Measurements from ENCODE around the gene ATP8A2. TPM values are rescaled to one million over a fixed set of nuclear protein-coding genes. Genes with fewer than 3 reads are reported as not detected.
"Not testable (repeated sequence)": the region's sequence is repeated elsewhere in the genome, so short reads cannot be mapped to it uniquely, and the experiment has no call there.

ATP8A2 gene
- polyA plus RNA-seq, 3 donors, result 0.10 to 0.14 (median 0.11) TPM

- H3K27ac ChIP-seq (ENCODE audit: low read depth, low read length), result no peak overlapping the region
- 68 to 81% (median 81%) methylated on average over 4 of the region's 4 CpGs for WGBS, 3 donors
These were observed 407.1 kb downstream of the ATP8A2 start for GRCh38 chr13:25778808-25779305.

- WGBS, 3 donors, result 83 to 100% (median 90%) methylated on average over 2 of the region's 2 CpGs
- H3K27ac ChIP-seq (ENCODE audit: low read depth, low read length), result no peak overlapping the region
These were observed 411.3 kb downstream of the ATP8A2 start for GRCh38 chr13:25783076-25783475.

GRCh38 chr13:25783601-25784024 lies 411.8 kb downstream of the ATP8A2 start:
- 26 to 71% (median 63%) methylated on average over 5 of the region's 5 CpGs for WGBS, 3 donors

DNA sequence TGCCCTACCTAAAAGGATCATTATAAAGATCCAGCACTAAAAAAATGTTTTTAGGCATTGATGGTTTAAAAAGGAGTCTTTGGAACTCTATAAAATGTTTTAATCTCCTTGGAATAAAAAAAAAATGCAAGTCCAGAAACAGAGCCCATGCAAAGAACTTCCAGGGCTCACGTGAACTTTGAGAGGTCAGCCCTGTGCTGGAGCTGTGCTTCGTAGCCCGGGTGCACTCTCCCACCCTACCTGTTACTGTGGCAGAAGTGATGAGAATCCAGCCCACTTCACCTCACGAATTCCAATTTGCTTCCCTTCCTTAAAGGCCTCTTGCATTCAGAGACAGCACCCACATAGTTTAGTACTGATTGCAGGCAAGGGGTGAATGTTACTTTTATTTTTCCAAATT lies 412.3 kb downstream of the ATP8A2 start:
- H3K27ac ChIP-seq (ENCODE audit: low read depth, low read length), result no peak overlapping the region
- WGBS, 3 donors, result 66 to 78% (median 68%) methylated on average over 4 of the region's 4 CpGs

More at GRCh38 chr13:25783601-25784024, 411.8 kb downstream of the ATP8A2 start:
- H3K27ac ChIP-seq (ENCODE audit: low read depth, low read length), result no peak overlapping the region

GRCh38 chr13:25790137-25790536 lies 418.4 kb downstream of the ATP8A2 start:
- WGBS, 3 donors, result 93 to 100% (median 100%) methylated on average over 1 of the region's 1 CpG

GRCh38 chr13:25795277-25795676 lies 423.5 kb downstream of the ATP8A2 start:
- 85 to 90% (median 85%) methylated on average over 1 of the region's 1 CpG for WGBS, 3 donors
- no peak overlapping the region for H3K27ac ChIP-seq (ENCODE audit: low read depth, low read length)

More at GRCh38 chr13:25790137-25790536, 418.4 kb downstream of the ATP8A2 start:
- not testable (repeated sequence) for H3K27ac ChIP-seq (ENCODE audit: low read depth, low read length)

- 81 to 92% (median 89%) methylated on average over 1 of the region's 1 CpG for WGBS, 3 donors
- no peak overlapping the region for H3K27ac ChIP-seq (ENCODE audit: low read depth, low read length)
These were observed 424.7 kb downstream of the ATP8A2 start for GRCh38 chr13:25796474-25796873.

DNA sequence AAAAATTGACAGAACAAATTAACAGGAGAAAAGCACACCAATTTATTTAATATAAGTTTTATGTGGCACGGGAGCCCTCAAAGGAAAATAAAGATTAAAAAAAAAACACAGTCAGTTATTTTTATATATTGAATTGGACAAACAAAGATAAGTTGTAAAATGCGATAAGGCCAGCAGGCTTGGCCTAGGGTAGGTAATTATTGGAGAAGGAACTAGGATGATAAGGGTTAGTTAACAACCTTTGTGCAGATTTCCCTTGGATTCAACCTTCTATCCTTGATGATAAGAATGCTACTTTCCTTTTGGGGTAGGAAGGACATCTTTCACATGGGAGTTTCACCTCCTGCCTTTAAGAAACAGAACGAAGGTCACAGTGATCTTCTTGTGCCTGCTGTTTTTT lies 427.2 kb downstream of the ATP8A2 start:
- 45 to 85% (median 83%) methylated on average over 3 of the region's 3 CpGs for WGBS, 3 donors
- H3K27ac ChIP-seq (ENCODE audit: low read depth, low read length), result no peak overlapping the region

DNA sequence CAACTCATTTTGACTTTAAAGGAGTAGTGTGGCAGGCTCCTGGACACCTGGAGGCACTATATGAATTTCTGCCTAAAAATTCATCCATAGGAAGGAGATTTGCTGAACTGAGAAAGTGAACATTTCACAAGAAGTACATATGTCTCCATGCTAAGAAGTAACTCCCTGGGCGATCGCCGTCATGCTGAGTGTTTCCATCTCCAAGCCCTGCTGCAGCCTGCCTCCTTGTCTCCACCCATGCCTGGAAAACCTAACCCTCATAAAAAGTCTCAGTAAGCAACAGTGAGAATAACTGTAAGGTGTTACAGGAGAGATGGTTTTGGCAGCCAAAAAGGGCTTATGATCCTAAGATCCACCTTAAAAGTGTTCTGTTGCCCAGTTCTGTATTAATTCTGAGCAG lies 428.7 kb downstream of the ATP8A2 start:
- WGBS, 3 donors, result 71 to 87% (median 80%) methylated on average over 3 of the region's 3 CpGs
- H3K27ac ChIP-seq (ENCODE audit: low read depth, low read length), result no peak overlapping the region

DNA sequence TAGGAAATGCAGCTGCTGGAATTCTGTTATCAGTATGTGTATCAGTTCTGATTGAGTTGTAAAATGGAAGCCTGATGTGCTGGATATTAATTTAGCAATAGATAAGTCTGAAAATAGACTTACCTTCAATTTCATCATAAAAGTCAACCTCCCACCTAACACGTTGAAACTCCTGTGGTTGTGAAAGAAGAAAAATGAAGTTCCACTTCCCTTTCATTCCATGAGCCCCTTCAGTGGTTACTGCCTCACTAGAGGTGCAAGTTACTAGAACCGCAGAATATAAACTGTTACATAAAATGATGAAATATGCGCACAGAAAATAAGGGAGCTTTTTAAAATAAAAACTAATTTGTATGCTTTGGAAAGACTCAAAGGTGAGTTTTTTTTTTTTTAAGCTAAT lies 430.8 kb downstream of the ATP8A2 start:
- 56 to 66% (median 62%) methylated on average over 3 of the region's 3 CpGs for WGBS, 3 donors
- H3K27ac ChIP-seq (ENCODE audit: low read depth, low read length), result no peak overlapping the region

DNA sequence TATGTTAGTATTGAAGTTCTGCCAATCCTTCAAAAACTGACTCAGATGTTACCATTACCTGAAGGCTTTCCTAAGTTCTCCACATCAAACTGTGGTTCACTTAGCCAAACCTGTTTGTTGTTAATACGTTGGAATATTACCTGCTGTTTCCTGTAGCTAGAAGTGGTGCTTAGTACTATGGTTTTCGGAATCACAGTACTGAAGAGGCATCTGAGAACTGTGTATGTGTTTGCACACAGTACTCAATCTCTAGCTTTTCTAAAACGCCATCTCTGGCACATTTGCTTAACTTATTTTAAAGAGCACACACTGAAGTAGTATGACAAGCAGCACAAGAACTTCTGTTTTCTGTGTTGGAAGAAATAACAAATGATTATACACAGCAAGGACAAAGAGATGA lies 431.9 kb downstream of the ATP8A2 start:
- no peak overlapping the region for H3K27ac ChIP-seq (ENCODE audit: low read depth, low read length)
- 58 to 75% (median 74%) methylated on average over 3 of the region's 3 CpGs for WGBS, 3 donors

DNA sequence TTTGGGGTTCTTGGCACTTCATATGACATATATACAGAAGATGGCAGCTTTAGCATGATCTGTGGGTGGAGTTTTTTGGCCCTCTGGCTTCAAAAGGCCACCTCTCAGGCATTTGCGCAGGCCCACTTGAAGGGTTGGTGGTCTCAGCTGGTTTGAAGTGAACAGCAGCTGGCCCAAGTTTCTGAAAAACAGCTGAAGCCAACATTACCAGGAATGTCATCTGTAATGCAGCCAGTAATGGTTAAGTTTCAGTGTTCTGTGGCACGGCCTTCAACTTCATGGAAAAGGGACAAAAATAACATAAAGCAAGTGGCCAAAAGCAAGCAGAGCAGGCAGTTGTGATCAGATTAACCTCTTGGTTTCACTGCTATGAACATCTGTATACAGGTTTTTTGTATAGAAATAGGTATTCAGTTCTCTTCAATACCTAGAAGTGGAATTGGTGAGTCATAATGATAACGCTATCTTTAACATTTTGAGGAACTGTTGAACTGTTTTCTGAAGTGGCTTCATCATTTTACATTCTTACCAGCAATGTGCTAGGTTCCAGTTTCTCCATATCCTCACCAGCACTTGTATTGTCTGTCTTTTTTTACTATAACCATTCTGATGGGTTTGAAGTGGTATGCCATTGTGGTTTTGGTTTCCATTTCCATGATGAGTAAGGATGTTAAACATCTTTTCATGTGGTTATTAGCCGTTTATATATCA lies 434.6 kb downstream of the ATP8A2 start:
- WGBS, 3 donors, result 73 to 87% (median 83%) methylated on average over 4 of the region's 4 CpGs
- no peak overlapping the region for H3K27ac ChIP-seq (ENCODE audit: low read depth, low read length)

GRCh38 chr13:25807562-25807961 lies 435.8 kb downstream of the ATP8A2 start:
- 38 to 92% (median 62%) methylated on average over 1 of the region's 1 CpG for WGBS, 3 donors
- H3K27ac ChIP-seq (ENCODE audit: low read depth, low read length), result no peak overlapping the region

DNA sequence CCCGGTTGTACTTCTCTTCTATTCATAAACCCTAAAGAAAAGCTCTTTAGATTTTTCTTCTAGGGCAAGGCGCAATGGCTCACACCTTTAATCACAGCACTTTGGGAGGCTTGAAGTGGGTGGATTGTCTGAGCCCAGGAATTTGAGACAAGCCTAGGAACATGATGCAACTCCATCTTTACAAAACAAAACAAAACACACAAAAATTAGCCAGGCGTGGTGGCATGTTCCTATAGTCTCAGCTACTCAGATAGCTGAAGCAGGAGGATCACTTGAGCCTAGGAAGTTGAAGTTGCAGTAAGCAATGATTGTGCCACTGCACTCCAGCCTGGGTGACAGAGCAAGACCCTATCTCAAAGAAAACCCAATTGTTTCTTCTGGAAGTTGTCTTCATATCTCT lies 439.7 kb downstream of the ATP8A2 start:
- 82 to 91% (median 88%) methylated on average over 3 of the region's 3 CpGs for WGBS, 3 donors
- H3K27ac ChIP-seq (ENCODE audit: low read depth, low read length), result no peak overlapping the region

- 84 to 90% (median 85%) methylated on average over 4 of the region's 4 CpGs for WGBS, 3 donors
These were observed 444.5 kb downstream of the ATP8A2 start for GRCh38 chr13:25816239-25816638.

DNA sequence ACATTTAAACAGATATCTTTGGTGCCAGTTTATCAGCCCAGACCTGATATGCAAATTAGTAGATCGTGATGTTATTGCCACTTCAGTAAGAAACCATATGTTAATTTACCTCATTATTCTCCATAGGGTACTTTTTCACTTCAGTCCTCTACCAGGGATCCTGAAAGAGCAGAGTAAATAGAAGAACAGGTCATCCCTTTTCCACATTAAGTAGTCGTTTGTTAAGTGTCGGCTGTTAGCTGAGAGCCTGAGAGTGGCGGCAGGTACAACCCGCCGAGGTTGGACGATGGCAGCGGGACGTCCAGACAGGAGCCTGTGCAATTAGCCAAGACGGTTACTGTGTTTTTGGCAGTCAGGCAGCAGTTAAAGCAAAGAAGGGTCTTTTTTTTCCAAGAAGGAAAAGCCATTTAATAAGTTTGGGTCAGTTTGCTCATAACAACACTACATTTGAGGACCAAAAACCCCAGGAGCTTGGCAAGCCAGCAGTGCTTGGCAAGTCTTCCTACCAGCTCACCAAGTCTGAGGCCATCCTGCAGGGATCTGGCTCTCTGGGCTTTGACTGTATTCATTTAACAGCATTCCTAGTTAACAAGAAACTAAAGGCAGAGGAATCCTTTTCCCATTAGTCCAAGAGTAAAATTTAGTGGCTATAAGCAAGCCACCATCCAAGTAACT lies 448.2 kb downstream of the ATP8A2 start:
- 54 to 70% (median 61%) methylated on average over 10 of the region's 10 CpGs for WGBS, 3 donors
- H3K27ac ChIP-seq (ENCODE audit: low read depth, low read length), result no peak overlapping the region

More at GRCh38 chr13:25816239-25816638, 444.5 kb downstream of the ATP8A2 start:
- no peak overlapping the region for H3K27ac ChIP-seq (ENCODE audit: low read depth, low read length)

DNA sequence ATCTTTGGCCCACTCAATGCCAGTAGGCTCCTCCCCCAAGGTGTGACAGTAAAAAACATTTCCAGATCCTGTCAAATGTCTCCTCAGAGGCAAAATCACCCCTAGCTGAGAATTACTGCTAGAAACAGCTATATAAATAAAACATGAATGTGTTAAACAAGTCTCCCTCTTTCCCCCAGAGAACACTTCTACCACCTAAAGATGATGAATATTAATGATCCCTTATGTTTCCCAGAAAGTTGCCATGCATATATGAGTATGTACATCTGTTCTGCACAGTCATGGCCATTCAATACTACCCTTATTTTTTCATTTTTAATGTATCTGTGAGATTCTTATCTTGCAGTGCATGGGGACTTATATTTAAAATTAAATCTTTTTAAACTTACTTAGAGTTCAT lies 450.0 kb downstream of the ATP8A2 start:
- no peak overlapping the region for H3K27ac ChIP-seq (ENCODE audit: low read depth, low read length)

GRCh38 chr13:25827221-25827620 lies 455.4 kb downstream of the ATP8A2 start:
- 73 to 84% (median 83%) methylated on average over 9 of the region's 9 CpGs for WGBS, 3 donors
- H3K27ac ChIP-seq (ENCODE audit: low read depth, low read length), result not testable (repeated sequence)

GRCh38 chr13:25827831-25828465 lies 456.2 kb downstream of the ATP8A2 start:
- WGBS, 3 donors, result 57 to 74% (median 72%) methylated on average over 5 of the region's 5 CpGs
- no peak overlapping the region for H3K27ac ChIP-seq (ENCODE audit: low read depth, low read length)
